ENCODE measurements around the gene ATOH8.
A peak's percentile ranks its signal among the peaks of the same experiment; 100 is the strongest.

ATOH8 gene

DNA sequence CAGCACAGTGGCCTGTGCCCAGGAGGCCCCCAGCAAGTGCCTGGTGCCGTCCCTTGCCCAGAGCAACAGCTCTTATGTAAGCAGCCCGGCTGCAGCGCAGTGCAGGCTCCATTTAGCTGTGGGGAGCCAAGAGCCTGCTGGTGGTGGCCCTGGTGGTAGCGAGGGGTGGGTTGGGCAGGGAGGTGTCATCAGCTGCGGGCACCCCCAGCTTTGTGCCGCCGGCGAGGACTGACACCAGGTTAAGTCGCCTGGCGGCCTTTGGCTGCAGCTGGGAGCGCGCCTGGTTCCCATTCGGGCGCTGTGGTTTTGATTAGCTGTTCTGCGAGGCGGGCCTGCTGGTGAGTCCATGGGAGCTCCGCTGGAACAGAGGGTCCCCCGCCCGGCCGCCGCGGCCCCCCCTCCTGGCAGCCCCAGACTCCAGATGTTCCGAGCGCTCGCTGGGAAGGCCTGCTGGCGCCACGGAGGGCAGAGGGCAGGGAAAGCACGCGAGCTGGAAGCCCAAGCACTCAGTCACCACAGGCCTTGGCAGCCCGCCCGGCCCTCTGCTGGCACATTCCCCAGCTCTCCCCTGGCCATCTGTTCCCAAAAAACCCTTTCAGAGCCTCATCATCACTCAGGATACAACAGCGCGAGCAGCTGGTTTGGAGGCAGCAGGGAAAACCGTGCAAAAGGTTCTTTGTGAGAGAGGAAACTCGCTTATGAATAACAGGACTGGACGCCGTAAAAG is 18.4 kb downstream of the ATOH8 start:
- DNase-seq = no peak

DNA sequence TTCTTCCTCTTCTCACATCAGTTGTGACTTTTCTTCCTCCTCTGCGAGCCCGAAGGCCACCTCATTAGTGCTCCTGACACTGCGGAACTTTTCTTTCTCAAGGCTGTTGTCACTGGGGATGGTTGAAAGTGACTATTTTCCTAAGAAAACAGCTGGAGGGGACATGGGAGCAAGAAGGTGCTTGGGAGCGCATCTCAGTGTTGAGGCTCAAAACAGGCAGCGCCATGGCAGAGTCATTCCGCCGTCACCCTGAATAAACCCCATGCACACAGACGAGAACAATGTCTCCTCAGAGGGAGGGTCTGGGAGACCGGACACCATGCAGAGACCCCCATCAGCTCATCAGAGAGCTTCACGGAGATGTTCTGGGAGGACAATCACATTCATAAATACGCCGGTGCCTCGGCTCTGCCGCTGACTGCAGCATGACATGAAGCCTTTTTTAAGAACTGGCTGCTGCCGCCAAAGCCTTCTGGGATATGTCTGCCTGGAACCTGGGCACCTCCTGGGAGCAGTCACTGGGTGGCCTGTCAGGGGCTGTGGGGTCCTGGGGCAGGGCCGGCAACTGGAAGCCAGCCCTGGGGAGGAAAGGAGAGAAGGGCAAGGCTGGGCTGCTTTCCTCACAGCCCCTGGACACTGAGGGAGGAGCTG is 19.2 kb downstream of the ATOH8 start:
- DNase-seq = no peak

DNA sequence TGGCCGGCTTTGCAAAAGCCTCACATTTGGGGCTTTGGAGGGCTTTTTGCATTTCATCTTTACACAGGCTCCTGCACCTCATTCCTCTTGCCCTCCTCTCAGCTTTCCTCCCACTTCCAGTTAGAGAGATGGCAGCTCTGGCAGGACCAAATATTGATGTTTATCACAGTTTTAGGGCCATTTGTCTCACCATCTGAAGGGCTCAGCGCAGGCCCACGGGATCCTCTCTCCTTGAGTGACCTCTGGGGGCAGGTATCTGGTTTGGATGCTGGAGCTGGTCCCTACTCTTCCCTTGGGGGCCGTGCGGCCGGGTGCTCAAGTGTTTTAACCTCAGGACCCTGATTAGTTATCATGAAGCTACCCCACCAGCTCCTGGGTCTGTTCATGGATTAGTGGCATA is 19.9 kb downstream of the ATOH8 start:
- DNase-seq = no peak

DNA sequence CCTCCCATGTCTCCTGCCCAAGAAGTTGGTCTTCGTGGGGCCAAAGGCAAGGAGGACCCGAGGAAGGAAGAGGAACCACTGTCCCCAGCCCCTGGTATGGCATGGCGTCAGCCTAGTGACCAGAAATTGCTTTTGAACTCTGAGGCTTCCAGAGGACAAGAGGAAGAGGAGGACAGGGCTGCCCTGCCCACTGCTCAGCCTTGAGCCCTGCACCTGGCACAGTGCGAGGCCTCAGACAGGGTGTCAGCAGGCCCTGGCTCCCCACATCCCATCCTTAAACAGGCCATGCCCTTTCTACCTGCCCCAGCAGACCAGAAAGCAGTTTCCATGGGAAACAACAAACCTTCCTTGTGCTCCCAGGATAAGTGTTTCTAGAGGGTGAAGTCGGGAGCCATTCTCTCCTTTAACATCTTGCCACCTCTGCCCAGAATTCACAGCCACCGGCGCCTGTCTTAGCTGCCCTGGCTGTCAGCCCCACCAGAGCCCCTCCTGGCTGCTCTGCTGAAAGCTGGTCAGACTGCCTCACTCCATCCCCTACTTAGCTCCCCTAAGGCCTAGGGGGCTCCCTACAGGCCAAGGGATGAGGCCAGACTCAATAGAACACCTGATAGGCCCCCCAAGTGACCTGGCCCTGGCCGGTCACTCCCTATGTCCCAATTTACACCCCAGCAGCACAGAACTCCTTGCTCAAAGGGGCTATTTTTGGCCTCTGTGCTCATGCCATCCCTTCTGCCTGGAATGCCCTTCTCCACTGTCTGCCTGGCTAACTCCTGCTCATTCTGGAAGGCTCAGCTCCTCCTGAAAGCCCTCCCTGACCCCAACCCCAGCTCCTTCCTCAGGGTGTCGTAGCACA is 20.6 kb downstream of the ATOH8 start:
- DNase-seq = no peak

DNA sequence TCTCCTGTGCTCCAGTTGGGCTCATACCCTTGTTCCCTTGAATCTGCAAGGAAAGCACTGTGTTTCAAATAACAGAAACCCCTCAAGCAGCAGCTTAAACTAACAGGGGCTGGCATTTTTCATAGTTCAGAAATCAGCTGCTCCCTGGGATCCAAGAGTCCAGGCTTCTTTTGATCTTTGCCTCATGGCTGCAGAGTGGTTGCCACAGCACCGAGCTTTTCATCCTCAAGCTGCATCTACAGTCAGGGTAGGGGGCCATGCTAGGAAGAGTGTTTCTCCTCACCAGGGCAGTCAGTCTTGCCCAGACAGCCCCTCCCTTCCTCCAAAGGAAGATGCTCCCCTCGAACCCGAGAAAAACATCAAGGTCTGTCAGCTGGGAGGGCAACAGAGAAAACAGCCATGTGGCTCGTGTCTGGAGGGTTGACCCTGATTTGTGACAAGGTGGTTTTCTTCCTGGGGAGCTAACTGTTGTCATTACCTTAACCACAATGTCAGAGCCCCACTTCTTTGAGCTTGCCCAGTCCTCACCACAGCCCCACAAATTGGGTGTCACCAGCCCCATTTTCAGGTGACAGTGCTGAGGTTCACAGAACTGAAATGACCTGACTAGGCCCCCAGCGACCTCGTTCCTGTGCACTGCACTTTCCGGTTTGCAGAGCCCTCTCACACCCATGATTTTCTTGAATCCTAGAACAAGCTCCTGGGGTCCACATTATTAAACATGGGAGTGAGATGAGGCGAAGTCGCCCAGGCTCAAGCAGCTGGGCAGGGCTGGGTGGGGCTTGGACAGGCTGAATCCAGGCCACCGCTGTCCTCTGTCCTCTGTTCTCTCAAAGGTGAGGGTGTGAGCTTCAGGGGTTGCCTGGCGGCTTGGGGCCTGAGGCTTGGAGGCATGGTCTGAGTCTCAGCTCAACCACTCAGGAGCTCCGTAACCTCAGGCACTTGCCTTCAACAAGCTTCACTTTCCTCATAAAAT is 21.9 kb downstream of the ATOH8 start:
- DNase-seq = peak in 1 of 5 experiments; percentile 67

DNA sequence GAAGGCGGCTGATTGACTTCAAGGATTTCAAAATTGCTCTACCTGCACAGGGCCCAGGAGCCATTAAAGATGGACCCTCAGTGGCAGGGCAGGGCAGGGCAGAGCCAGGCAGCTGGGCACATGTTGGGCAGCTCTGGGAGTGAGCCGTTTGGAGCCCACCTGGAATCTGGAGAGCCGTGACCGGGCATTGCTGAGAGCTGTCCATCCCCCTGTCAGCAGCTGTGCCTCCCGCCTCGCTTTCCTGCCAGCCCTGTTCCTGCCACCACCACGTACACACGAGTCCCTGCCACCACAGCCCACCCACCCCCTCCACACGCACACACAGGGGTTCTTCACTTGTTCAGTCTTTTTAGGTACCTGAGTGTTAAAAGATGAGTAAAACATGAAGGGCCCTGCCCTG is 22.9 kb downstream of the ATOH8 start:
- DNase-seq = no peak

DNA sequence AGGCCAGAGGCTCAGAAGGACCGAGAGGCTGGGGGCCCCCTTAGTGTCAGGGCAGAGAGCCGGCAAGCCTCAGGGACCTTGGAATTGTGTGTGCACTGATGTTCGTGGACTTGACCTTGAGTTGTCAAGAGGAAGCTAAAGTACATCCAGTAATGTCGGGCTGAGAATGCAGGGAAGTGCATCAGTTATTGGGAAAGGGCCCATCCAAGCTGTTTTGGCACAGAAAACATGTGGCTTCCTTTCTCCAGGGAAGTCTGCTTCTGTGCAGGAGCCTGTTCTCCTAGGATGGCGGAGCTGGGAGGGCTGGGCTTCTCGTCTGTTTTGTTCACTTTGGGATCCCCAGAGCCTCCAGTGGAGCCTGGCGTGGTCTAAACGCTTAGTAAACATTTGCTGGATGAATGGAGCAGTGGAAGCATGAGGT is 23.7 kb downstream of the ATOH8 start:
- no peak for DNase-seq

DNA sequence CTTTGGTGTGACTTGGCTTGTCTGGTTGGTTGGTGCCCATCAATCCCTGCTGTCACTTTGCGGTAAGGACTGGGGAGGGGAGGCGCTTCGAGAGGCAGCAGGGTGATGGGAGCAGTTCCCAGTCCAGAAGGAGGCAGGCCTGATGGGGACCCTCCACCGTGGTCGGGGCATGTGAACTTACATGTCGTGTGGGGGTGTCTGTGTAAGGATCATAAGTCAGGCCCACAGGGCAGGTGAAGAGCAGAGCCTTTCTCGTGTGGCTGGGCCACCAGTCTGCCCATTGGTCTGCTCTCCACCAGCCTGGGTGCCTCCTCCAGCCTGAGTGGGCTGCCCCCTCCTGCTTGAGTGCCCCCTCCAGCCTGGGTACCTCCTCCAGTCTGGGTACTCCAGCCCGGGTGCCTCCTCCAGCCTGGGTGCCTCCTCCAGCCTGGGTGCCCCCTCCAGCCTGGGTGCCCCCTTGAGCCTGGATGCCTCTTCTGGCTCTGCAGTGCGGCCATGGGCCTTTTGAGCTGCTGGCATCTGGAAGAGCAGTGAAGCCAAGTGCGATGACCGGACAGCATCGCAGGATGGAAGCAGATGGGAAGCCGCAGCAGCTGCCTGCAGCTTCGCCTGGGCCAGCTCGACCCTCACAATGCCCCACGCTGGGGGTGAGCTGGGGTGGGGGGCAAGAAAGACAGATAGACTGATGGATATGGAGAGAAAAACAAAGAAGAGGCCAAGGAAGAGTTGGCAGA is 25.0 kb downstream of the ATOH8 start:
- DNase-seq = no peak

DNA sequence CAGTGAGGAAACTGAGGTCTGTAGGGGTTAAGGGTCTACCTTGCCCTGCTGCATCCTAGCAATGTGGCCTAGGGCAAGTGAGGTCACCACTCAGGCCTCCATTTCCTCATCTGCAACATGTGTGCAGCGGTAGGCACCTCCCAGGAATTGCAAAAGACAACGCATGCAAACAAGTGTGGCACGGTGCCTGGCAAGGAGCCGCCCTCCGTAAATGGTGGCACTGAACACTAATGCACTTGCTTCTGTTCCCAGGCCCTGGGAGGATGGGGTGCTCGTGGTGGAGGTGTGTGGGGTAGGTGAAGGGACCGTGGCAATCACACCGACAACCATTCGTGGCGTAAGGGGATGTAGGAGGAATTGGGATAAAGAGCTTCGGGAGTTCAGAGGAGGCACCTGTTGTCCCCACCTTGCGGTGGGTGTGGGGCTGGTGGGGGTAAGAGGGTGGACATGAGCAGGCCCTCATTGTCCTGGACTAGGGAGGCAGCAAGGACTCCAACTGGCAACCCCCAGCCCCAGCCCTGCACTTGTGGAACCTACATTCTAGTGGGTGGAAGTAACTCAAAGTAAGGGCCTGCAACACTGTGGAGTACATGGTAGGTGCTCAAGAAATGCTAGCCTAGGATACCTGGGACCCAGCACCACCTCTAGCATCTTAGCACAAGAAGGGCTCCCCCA is 26.0 kb downstream of the ATOH8 start:
- no peak for DNase-seq

DNA sequence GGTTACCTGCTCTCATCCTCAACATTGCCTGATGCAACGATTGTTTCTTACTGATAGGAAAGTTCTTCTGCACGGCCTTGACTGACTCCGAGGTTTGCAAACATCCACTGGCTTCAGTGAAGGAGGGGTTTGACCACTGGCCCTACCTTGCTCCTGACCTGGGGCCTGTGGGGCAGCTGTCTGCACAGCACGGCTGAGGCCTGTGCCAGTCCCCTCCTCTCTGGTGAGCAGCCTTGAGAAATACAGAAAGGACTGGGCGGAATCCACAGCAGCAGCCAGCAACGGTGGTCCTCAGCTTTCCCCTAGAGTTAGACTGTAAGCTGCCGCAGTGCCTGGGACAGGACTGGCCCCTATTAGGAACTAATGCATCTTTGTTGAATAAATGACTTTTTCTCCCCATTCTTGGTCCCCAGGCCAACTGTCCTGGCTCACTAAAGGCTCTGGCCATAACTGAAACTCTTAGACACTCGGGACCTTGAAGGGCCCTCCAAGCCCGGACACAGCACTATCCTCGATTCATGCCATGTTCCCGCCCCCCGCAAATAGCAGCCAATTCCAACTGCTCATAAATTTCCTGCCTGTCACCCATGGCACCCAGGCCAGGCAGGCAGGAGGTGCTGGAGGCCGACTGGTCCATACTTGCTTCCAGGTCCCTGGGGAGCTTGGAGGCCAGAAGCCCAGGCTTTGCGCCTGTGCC is 26.7 kb downstream of the ATOH8 start:
- DNase-seq = no peak

DNA sequence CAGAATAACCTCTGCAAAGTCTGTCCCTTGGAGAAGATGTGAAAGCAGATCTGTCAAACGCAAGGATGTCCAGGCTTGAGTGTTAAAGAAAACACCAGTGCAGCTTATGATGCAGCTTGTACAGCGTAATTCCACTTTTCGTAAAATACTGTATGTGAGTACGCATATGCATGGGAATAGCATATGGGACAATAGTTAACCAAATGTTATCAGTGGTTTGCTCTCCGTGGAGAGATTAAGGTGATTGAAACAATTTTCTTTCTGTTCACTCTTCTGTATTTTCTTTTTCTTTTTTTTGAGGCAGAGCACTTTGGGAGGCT is 27.2 kb downstream of the ATOH8 start:
- DNase-seq = no peak

DNA sequence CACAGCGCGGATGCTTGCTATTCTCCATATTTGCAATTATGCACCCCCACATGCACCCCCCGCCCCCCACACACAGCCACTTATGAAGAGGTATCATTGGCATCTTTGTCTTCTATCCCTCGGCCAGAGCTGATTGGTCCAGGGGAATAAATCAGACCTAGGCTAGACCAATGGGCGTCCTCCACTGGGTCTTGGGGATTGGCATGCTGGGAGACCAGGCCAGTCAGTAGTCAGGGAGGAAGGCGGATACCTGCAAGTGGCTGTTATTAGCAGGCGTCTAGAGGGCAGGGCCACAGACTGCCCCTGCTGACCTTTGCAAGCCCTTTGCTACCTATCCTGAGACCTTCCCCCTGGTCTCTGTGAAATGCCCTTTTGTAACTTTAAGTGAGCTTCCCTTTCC is 30.0 kb downstream of the ATOH8 start:
- DNase-seq = no peak

DNA sequence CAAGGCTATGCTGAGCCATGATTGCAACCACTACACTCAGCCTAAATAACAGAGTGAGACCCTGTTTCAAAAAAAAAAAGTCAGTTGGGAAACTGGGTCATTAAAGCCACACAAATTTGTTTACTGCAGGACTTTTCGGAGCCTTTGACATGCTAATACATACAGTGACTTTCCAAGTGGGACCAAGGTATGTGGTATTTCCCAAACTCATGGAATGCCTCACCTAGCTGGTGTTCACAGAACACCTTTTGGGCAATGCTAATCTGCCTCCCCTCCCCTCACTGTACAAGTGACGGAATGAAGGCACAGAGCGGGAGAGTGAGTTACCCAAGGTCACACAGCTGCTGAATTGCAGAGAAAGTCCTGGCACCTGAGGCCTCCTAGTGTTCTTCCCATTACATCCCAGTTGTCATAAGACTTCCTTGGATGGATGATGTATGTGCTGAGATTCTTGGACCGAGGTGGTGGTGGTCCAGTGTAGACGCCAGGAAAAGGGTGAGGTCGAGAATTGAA is 30.7 kb downstream of the ATOH8 start:
- DNase-seq = no peak

DNA sequence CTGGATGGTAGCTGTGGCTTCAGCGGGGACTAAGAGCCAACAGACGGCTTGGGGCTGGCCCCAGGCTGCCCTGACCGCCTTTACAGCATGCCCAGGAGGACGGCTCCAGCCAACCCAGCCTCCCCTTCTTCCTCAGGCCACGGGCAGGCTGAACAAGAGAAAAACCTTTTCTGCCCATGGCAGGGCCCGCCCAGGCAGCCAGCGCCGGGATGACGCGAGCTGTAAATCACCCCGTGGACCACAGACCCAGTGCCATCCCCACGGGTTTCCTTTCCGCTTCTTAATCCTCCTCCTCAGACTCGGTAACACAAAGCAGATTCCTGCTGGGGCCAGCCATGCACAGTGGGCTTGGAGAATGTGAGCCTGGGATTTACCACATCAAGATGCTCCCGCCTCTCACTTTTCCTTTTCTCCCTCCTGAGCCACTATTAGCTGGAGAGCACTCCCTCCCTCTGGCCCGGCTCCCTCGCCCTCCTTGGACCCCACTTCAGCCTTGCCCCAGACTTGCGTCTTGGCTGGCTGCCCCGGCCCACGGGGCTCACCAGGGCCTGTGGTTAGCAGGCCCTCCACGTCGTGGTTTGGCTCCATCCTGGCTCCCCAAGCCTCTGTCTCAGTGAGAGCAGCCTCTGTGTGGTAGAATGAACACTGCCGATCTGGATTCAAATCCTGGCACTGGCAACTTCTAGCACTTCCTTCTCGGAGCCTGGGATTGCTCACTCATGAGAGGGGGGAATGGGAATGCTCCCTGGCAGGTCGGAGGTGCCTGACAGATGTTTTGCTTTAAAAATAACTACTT is 31.4 kb downstream of the ATOH8 start:
- peak in 1 of 5 experiments; percentile 17 for DNase-seq

DNA sequence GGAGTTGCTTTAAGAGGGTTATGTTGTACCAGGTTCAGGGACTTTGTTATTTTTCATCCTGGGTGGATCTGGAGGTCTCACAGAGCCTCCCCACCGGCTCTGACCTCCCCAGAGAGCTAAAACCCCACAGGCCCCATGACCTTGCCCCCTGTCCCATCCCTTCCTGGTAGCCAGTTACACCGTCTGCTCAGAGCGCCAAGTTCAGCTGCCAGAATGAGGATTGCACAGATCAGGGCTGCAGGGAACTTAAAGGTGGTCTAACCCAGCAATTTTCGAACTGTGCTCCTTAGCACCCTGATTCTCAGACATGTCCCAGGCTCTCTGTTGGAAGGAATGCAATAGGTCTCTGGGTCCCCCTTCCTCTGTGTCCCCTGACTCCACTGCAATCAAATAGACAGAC is 32.1 kb downstream of the ATOH8 start:
- DNase-seq = no peak

DNA sequence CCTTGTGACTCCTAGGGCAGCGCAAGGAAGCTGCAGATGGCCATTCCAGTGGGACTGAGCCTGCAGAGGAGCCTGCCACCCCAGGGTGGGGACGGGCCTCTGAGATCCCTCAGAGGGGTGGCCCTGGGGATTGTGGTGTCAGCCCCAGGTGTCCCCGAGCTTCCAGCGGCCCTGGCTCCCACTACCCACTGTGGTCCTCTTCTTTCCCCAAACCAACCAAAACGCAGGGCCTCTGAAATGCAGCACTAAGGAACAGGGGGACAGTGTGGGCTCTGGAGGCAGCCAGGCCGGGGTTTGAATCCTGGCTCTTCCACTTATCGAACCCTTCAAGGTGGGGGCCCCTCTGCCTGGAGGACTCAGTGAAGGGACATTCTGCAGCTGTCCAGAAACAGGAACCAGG is 32.7 kb downstream of the ATOH8 start:
- no peak for DNase-seq

DNA sequence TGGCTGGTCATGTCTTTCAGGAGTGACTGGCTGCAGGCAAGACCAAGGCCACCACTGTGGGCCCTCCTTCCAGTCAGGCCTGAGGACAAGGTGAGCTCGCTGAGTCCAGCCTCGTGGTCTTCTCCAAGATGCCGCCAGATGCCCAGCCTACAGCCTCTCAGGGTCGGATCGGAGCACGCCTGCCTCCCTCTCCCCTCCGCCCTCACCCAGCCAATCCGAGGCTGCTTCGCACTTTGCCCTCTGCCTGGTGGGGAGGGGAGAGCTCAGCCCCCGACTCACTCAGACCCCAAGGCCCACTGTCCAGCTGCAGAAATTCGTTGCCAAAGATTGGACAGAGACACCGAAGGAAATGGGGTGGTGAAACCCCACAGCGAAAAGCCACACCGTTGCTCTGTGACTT is 33.1 kb downstream of the ATOH8 start:
- DNase-seq = no peak

DNA sequence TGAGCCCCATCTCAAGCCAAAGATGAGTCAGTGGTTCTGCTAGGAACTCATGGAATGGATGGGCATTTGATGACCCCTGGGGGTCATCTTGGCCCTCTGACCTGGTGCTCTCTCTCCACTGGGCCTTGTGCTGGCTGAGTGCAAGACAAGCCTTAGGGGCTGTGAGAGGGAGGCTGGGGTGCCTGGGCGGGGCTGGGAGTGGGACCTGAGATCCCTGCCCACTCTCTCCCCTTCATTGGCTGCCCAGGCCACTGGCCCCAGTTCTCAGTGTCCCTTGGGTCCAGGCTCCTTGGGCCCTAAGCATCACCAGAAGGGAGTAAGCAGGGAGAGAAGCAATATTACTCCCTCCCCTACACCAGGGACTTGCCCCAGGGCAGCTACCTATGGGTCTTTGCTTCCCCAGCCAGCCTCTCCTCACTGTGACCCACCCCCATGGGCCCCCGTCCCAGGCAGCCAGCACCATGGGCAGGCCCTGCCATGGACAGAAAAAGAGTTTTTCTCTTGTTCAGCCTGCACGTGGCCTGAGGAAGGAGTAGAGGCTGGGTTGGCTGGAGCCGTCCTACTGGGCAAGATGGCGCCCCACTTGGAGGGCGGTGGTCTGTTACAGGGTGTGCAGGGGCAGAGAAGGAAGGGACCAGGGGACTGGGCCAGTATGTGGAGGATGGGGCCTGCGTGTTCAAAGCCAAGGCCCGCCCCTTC is 33.6 kb downstream of the ATOH8 start:
- DNase-seq = no peak

DNA sequence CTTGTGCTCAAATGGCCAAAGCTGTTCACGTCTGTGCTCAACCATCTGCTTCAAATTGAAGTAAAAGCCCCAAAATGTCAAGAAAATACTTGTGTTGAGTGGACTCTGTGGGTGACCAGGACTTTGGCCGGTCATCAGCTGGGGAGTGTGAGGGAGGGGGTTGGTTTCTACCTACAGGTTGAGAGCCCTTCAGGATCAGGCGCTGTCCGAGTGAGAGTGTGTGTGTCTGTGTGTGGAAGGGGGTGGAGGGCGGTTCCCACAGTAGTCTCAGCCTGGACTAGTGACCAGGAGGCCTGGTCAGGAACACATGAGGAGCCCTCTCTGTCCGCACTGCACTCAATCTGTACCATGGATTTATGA is 34.2 kb downstream of the ATOH8 start:
- DNase-seq = no peak

Data from T-helper 2 cell (primary cell).